Measurements from ENCODE around the gene SNED1.

DNA sequence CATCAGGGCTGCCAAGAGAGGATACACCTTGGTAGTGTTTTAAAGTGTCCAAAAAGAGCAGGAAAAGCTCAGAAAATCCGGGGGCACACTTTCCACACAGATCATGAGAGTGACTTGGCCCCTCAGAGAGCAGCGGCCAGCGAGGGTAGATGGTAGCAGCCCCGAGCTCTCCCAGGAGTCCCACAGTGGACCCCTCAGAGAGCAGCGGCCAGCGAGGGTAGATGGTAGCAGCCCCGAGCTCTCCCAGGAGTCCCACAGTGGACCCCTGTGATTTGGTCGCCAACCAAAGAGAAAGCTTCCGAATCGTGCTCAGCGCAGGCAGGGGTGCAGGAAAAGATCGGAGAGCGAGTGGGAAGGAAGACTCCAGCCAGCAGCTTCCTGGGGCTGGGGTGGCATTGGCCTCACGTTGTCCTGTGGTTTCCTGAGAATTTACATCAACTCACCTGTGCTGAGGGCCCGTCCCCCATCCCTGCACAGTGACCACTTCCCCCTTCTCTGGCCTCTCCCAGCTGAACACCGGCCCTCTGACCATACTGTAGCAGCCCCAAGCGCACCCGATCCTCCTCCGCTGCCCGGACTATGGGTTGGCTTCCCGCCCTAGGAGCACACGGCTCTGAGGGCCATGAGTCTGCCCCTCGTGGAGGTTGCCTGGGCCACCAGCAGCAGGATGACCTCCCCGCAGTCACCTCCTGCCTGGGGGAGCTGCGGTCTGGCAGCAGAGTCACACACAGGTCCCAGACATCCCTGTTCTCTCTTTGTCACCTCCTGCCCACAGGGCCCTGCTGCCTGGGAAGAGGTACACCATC lies 69.9 kb downstream of the SNED1 start:
- TF ChIP-seq, protein P1, sequence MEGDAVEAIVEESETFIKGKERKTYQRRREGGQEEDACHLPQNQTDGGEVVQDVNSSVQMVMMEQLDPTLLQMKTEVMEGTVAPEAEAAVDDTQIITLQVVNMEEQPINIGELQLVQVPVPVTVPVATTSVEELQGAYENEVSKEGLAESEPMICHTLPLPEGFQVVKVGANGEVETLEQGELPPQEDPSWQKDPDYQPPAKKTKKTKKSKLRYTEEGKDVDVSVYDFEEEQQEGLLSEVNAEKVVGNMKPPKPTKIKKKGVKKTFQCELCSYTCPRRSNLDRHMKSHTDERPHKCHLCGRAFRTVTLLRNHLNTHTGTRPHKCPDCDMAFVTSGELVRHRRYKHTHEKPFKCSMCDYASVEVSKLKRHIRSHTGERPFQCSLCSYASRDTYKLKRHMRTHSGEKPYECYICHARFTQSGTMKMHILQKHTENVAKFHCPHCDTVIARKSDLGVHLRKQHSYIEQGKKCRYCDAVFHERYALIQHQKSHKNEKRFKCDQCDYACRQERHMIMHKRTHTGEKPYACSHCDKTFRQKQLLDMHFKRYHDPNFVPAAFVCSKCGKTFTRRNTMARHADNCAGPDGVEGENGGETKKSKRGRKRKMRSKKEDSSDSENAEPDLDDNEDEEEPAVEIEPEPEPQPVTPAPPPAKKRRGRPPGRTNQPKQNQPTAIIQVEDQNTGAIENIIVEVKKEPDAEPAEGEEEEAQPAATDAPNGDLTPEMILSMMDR (conservative IDR thresholded peaks at IDR 0.05): no peak
- no peak for TF ChIP-seq EZH2 (IDR thresholded peaks at IDR 0.05; ENCODE audit: low read depth)

Measured in PC-9 (cell line).